HFF-Myc (cell line): ENCODE data around the gene UGT3A1.

ENCODE experiments used
- DNase-seq: peaks from one replicate; pipeline ENCODE4 v3.0.0-alpha.2; 2011; ENCODE audit warnings: low read depth; ENCODE audit errors: extremely low read depth
- H3K4me3 ChIP-seq: replicated peaks from 2 replicates; pipeline ENCODE4 v1.5.1; 2011; ENCODE audit warnings: low read depth, mild to moderate bottlenecking, control low read depth, low read length
- CTCF ChIP-seq: IDR thresholded peaks from 2 replicates; pipeline ENCODE4 v1.5.1; 2012; ENCODE audit warnings: mild to moderate bottlenecking, low read depth, low read length, control low read depth; ENCODE audit errors: missing control alignments

UGT3A1 gene

GRCh38 chr5:35926389-35927051 lies 64.7 kb downstream of the UGT3A1 start:
- TF ChIP-seq CTCF = peak; percentile 68

GRCh38 chr5:35924950-35925722 lies 66.1 kb downstream of the UGT3A1 start:
- DNase-seq = peak; percentile 40
- no peak overlapping the region for H3K4me3 ChIP-seq
- peak; percentile 80 for TF ChIP-seq CTCF

More at GRCh38 chr5:35926389-35927051, 64.7 kb downstream of the UGT3A1 start:
- DNase-seq = peak; percentile 37
- H3K4me3 ChIP-seq = no peak overlapping the region

GRCh38 chr5:35924122-35924949 lies 66.9 kb downstream of the UGT3A1 start:
- H3K4me3 ChIP-seq = no peak overlapping the region
- DNase-seq = no peak

GRCh38 chr5:35922468-35922867 lies 68.7 kb downstream of the UGT3A1 start:
- no peak for DNase-seq
- H3K4me3 ChIP-seq = no peak overlapping the region
- no peak for TF ChIP-seq CTCF

More at GRCh38 chr5:35924122-35924949, 66.9 kb downstream of the UGT3A1 start:
- TF ChIP-seq CTCF = no peak

GRCh38 chr5:35921930-35922329 lies 69.3 kb downstream of the UGT3A1 start:
- no peak for TF ChIP-seq CTCF
- H3K4me3 ChIP-seq = no peak overlapping the region
- DNase-seq = no peak

- DNase-seq = no peak
- no peak for TF ChIP-seq CTCF
- no peak overlapping the region for H3K4me3 ChIP-seq
Observed at GRCh38 chr5:35920890-35921289, 70.3 kb downstream of the UGT3A1 start.
